NCI-H82 (cell line): ENCODE measurements around the gene ADAMTSL2.

Experiments
- DNase-seq: peaks from one replicate; lab custom pipeline; 2025; lab: John Stamatoyannopoulos, UW

The ADAMTSL2 gene

DNA sequence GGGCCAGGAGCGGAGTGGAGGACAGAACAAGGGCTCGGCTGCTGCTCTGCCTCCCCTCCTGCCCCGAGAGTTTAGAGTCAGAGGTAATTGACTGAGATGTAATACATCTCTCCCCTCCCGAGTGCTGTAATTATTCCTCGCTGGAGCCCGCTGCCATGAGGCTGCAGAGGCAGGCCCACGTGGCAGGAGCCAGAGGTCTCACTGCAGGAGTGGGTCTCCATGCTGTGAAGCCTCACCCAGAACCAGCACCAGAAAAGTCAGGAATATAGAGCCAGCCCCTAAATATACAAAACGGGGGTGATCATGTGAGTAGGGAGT lies 72.2 kb downstream of the ADAMTSL2 start:
- no peak for DNase-seq

- no peak for DNase-seq
Measured at GRCh38 chr9:133607381-133607780, 72.9 kb downstream of the ADAMTSL2 start.

GRCh38 chr9:133607976-133608375 lies 73.5 kb downstream of the ADAMTSL2 start:
- no peak for DNase-seq

- DNase-seq: no peak
Measured at GRCh38 chr9:133608382-133608781, 73.9 kb downstream of the ADAMTSL2 start.

DNA sequence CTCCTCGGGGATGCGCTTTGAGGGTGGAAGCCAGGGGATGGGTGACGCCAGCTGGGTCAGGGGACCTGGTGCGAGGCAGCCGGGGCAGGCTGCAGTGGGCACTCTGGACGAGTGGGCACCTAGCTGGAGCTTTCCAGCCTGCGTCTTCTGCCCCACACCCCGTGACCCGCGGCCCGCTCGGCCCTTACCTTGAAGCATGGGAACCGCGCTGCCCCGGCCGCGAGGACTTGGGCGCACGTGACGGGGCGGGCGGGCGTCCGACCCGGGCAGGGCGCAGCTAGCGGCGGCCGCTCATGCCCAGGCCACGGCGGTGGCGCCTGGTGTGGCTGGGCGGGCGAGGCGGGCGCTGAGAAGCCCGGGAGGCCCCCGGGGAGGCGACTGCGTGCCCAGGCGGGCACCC lies 74.4 kb downstream of the ADAMTSL2 start:
- no peak for DNase-seq

- DNase-seq: peak; percentile 62
Measured at GRCh38 chr9:133609311-133610098, 75.0 kb downstream of the ADAMTSL2 start, which contains the start of gene FAM163B. Gene FAM163B (minus strand): TSS chr9:133609389. CDS start chr9:133580223, 29,166 bp downstream.

GRCh38 chr9:133610845-133611244 lies 76.3 kb downstream of the ADAMTSL2 start:
- peak; percentile 63 for DNase-seq

GRCh38 chr9:133612051-133612450 lies 77.5 kb downstream of the ADAMTSL2 start:
- no peak for DNase-seq

DNA sequence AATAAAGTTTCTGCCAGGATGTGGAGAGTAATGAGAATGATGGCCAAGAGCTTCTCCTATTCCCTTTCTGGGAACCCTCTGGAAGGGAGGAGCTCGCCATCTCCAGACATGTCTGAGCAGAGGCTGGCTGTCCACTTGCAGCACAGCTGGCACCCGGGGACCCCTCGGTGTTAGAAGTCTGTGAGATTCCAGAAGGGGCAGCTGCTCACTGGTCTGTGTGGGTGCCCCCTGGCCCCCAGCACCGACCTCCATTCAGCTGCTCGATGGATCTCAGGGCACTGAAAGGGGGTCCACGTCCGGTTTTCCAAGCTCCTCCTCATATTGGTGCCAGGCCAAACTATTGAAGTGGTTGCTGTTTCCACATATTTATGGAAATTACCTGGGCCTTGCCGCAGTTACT lies 78.3 kb downstream of the ADAMTSL2 start:
- DNase-seq: no peak

DNA sequence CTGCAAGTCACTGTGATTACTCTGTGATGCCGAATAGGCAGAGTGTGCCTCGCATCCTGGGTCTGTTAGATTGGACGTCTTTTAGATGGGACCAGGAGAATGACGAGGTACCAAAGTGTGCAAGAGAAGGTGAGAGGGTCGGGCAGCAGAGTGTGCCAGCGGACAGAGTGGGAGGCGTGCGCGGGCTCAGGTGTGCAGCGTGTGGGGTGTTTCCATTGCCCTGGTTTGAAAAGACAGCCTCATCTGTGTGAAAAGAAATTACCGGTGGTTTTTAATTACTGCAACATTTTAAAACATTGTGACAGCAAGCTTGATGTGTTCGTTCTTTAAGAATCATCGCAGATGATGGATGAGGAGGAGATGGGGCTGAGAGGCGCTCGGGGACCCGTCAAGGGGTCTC lies 78.9 kb downstream of the ADAMTSL2 start:
- DNase-seq: no peak

- no peak for DNase-seq
Measured at GRCh38 chr9:133614056-133614455, 79.6 kb downstream of the ADAMTSL2 start.

GRCh38 chr9:133614678-133615077 lies 80.2 kb downstream of the ADAMTSL2 start:
- no peak for DNase-seq

DNA sequence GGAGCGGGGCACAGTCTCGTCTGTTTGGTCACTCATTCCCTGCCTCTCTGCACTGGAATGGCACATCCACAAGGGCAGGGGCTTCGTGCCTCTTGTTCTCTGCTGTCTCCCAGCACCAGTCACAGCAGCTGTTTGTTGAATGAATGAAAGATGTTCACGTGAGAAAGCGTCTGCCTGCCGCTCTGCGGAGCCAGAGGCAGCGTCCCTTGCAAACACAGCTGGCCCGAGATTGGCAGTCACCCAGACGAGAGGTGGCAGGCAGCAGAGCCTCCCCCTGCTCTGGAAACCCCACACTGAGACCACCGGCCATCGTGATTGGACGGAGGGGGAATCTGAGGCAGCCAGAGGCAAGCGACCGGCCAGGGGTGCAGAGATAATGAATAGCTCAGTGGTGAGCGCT lies 80.7 kb downstream of the ADAMTSL2 start:
- DNase-seq: no peak

DNA sequence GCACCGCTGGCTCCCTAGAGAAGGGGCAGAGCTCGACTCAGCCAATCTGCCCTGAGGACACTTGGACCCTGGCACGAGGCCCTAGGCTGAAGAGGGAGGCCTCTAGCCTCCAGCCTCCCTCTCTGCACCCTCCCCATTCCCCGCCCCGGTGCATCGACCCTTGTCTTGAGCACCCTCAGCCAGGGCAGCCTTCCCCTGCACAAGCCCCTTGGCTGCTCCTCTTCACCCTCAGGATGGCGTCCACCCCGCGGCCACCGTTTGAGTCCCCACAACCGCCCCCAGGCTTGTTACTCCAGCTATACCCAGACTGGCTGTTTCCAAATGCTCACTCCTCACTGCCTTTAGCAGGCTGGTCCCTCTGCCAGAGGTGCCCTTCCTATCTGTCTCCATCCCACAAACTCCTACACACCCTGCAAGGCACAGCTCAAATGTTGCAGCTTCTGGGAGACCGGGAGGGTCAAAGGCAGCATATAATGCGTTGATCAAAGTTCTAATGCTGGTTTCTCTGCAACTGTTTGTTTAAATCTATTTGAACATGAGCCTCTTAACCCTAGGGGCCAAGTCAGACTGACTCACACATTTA lies 81.2 kb downstream of the ADAMTSL2 start:
- no peak for DNase-seq

GRCh38 chr9:133616643-133617405 lies 82.3 kb downstream of the ADAMTSL2 start:
- DNase-seq: no peak

- DNase-seq: no peak
Measured at GRCh38 chr9:133618726-133619125, 84.2 kb downstream of the ADAMTSL2 start.

- DNase-seq: no peak
Measured at GRCh38 chr9:133619791-133620190, 85.3 kb downstream of the ADAMTSL2 start.

DNA sequence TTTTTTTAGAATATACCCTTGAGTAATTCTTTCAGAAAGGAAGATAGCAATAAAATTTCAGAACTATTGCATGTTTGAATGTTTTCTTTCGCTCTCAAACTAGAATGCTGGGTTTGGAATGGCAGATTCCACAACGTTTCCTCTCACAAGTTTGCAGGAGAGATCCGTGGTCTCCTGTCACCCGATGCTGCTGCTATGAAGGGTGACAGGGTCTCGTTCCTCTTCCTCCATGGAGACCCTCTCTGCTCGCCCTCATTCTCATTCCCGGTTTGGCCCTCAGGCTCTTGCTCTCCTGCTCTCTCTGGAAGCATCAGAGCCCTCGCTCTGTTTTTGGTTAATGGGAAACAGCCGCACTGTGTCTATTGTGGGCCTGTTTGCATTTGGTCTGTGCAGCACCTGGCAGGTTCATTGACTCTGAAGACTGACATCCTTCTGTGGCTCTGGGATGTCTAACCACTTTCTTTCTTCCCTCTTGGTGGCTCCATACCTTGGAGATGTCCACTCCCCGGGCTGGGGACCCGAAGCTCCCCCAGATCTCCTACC lies 87.3 kb downstream of the ADAMTSL2 start:
- no peak for DNase-seq

DNA sequence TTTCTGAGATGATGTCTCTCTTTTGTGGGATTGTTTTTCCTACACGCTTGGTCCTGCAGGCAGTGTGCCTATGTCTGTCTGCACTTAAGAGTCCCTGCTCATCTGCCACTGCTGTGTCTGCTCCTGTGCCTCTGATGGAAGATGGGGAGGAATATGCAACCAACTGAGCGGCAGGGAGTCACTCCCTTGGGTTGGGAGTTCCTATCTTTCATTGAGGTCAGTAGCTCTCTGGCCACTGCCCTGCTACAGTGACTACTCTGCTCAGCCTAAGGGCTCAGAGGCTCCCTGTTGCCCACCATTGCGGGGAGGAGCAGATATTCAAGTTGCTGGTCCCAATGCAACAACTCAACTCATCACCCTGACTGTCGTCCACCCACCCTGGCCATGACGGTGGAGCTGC lies 88.1 kb downstream of the ADAMTSL2 start:
- DNase-seq: no peak
